HG02840 (cell line): ENCODE data around the gene RAB3A.
"Not testable (repeated sequence)": the region's sequence is repeated elsewhere in the genome, so short reads cannot be mapped to it uniquely, and the experiment has no call there.

Experiments
- ATAC-seq: cut with Tn5 transposase; IDR thresholded peaks from one replicate; pipeline ENCODE4 v1.9.1; 2021; ENCODE audit warnings: mild to moderate bottlenecking, moderate library complexity, moderate number of reproducible peaks; ENCODE audit not compliant: unreplicated experiment, low FRiP score

Gene RAB3A

GRCh38 chr19:18172331-18173053, 31.4 kb downstream of the RAB3A start:
- no peak for ATAC-seq

- no peak for ATAC-seq
Observed at GRCh38 chr19:18171605-18172327, 32.1 kb downstream of the RAB3A start.

- no peak for ATAC-seq
Observed at GRCh38 chr19:18170714-18171255, 33.1 kb downstream of the RAB3A start.

GRCh38 chr19:18168673-18169381, 35.0 kb downstream of the RAB3A start:
- ATAC-seq, result no peak

GRCh38 chr19:18167975-18168645, 35.7 kb downstream of the RAB3A start:
- no peak for ATAC-seq

GRCh38 chr19:18167011-18167410, 36.8 kb downstream of the RAB3A start:
- no peak for ATAC-seq

- ATAC-seq, result no peak
Observed at GRCh38 chr19:18165794-18166544, 37.9 kb downstream of the RAB3A start.

- ATAC-seq, result no peak
Observed at GRCh38 chr19:18164072-18164471, 39.8 kb downstream of the RAB3A start.

GRCh38 chr19:18161636-18162002, 42.2 kb downstream of the RAB3A start:
- ATAC-seq, result no peak

- no peak for ATAC-seq
Observed at GRCh38 chr19:18160971-18161635, 42.7 kb downstream of the RAB3A start.

GRCh38 chr19:18160493-18160970, 43.3 kb downstream of the RAB3A start:
- ATAC-seq, result no peak

- no peak for ATAC-seq
Observed at GRCh38 chr19:18159810-18160209, 44.0 kb downstream of the RAB3A start.

- not testable (repeated sequence) for ATAC-seq
Observed at GRCh38 chr19:18159059-18159616, 44.7 kb downstream of the RAB3A start.

- ATAC-seq, result no peak
Observed at GRCh38 chr19:18158467-18158866, 45.4 kb downstream of the RAB3A start.

GRCh38 chr19:18157465-18158063, 46.3 kb downstream of the RAB3A start:
- no peak for ATAC-seq

GRCh38 chr19:18156841-18157464, 46.9 kb downstream of the RAB3A start:
- ATAC-seq, result no peak

- no peak for ATAC-seq
Observed at GRCh38 chr19:18156268-18156667, 47.6 kb downstream of the RAB3A start.
